Psoas muscle (tissue), 8 donors: Measurements from ENCODE around the gene RIPPLY1. TPM values are rescaled to one million over a fixed set of nuclear protein-coding genes. Genes with fewer than 3 reads are reported as not detected.

ENCODE experiments used
- ATAC-seq, 4 donors: fragments of 200-7000 bp; cut with Tn5 transposase; one replicate each; pipeline ENCODE4 v1.9.1; 2020; ENCODE audit warnings: moderate library complexity in 3 of 4, mild to moderate bottlenecking in 2 of 4
- DNase-seq, 2 donors: peaks; one replicate each; pipeline ENCODE4 v3.0.0-alpha.2; 2020
- H3K27ac ChIP-seq: fragments of 200-600 bp; one replicate; pipeline ENCODE4 v1.8.0; 2022
- H3K27me3 ChIP-seq, 3 donors: fragments of 200-600 bp in 1 of 3; one replicate each; pipeline versions ENCODE4 v1.6.1 to v1.8.0; 2013 to 2022; ENCODE audit warnings: low read length in 2 of 3, mild to moderate bottlenecking in 2 of 3, moderate library complexity in 1 of 3; ENCODE audit not compliant: insufficient read depth in 3 of 3
- H3K36me3 ChIP-seq, 2 donors: fragments of 200-600 bp in 1 of 2; one replicate each; pipeline versions ENCODE4 v1.6.1 to v1.8.0; 2013 to 2022; ENCODE audit warnings: low read depth in 1 of 2, mild to moderate bottlenecking in 1 of 2, moderate library complexity in 1 of 2; ENCODE audit not compliant: insufficient read depth in 1 of 2
- H3K4me1 ChIP-seq: fragments of 200-600 bp; one replicate; pipeline ENCODE4 v1.8.0; 2022
- H3K4me3 ChIP-seq: fragments of 200-600 bp; one replicate; pipeline ENCODE4 v1.8.0; 2022; ENCODE audit warnings: mild to moderate bottlenecking
- H3K9me3 ChIP-seq: fragments of 200-600 bp; one replicate; pipeline ENCODE4 v1.8.0; 2022
- WGBS, 3 donors: extraction: QIAGEN DNeasy Blood & Tissue Kit; methylation state at CpG; one replicate each; pipeline versions ENCODE4 v1.1.6 to v1.1.7; 2013; 5-methylcytosine and 5-hydroxymethylcytosine counted together
- intact Hi-C, 2 donors: fragments of 100-400 bp; cut with DNase I; formaldehyde crosslinking; loops; one replicate each; pipeline versions ENCODE4 v1.11.0 to v1.14.2; 2022
- polyA plus RNA-seq, 3 donors: library from polyadenylated mRNA; stranded (reverse); fragments of 200-250 nt; gene quantifications; one replicate each; pipeline ENCODE4 v1.2.3, GENCODE V29; 2013
- total RNA-seq, 4 donors: library from RNA; stranded (reverse); fragmentation: NEBNext Ultra II Directional in 2 of 4; extraction: Animal tissue kit (Norgen Biotek cat#: 25700) in 2 of 4; gene quantifications; one replicate each; pipeline versions ENCODE4 v1.2.1 to v1.2.4, GENCODE V29; 2021 to 2023
- TF ChIP-seq, protein P1 (sequence below): fragments of 200-600 bp; IDR thresholded peaks from one replicate; pipeline ENCODE4 v1.8.0; 2022; ENCODE audit warnings: antibody characterized with exemption
- donor health status: healthy with polysubstance abuse.
- donor health status: DM: no; HTN: no; CAD: no; lungs with moderate emphysema.
- donor health status: Bipolar disorder and iron deficiency.
- donor health status: healthy.
- donor health status: DM: yes; HTN: yes; CAD: no.
- donor health status: DM: no; HTN: no; CAD: no.
- donor health status: DM: no; HTN: no; CAD: no.
- donor health status: DM: yes; HTN: yes; CAD: no.

Gene RIPPLY1
- total and polyA plus RNA-seq, 7 donors, result 0.08 to 0.36 (median 0.30) TPM; not detected in 2

DNA sequence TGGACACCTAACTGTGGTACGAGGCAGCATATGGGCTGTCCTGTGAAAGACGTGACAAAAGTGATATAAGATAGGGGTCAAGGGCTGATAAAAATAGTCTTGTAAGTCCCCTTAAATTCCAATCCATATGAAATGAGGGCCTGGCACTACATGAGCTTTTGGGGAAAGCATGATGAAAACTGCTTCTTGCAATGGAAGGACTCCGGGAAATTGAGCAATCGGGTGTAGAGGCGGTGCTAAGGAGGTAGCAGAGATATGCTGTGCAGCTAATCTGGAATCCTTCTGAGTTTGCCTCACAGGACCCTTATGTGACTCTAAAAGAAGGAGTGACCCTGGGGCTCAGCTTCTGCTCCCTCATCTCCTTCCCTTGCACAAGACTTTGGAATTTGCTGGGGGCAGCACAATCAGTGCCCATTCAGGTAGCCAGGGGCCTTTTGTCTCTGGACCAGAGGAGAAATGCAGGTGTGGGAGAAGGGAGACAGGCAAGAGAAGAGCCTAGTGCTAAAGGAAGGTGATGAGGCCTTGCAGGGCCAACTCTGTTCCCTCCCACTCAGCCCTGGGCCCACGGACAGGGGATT is 29.9 kb upstream of the RIPPLY1 start:
- no peaks in the 10 kb centered on the region for H3K36me3 ChIP-seq
- H3K27me3 ChIP-seq, result peaks cover 0 to 11% (median 0%) of the 10 kb centered on the region in 3 donors
- TF ChIP-seq, protein P1, sequence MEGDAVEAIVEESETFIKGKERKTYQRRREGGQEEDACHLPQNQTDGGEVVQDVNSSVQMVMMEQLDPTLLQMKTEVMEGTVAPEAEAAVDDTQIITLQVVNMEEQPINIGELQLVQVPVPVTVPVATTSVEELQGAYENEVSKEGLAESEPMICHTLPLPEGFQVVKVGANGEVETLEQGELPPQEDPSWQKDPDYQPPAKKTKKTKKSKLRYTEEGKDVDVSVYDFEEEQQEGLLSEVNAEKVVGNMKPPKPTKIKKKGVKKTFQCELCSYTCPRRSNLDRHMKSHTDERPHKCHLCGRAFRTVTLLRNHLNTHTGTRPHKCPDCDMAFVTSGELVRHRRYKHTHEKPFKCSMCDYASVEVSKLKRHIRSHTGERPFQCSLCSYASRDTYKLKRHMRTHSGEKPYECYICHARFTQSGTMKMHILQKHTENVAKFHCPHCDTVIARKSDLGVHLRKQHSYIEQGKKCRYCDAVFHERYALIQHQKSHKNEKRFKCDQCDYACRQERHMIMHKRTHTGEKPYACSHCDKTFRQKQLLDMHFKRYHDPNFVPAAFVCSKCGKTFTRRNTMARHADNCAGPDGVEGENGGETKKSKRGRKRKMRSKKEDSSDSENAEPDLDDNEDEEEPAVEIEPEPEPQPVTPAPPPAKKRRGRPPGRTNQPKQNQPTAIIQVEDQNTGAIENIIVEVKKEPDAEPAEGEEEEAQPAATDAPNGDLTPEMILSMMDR, result no peak
- no peaks in the 10 kb centered on the region for H3K9me3 ChIP-seq
- intact Hi-C loops, result no loop called here
- H3K27ac ChIP-seq, result peak overlapping the region; percentile 3
- no peak overlapping the region for H3K4me3 ChIP-seq
- ATAC-seq, result peak in 3 of 4 donors; percentile 4 to 26 (median 19)
- no peak for DNase-seq
- no peaks in the 10 kb centered on the region for H3K4me1 ChIP-seq
- 53 to 72% (median 60%) methylated on average over 5 to 6 of the region's 6 CpGs for WGBS, 3 donors

DNA sequence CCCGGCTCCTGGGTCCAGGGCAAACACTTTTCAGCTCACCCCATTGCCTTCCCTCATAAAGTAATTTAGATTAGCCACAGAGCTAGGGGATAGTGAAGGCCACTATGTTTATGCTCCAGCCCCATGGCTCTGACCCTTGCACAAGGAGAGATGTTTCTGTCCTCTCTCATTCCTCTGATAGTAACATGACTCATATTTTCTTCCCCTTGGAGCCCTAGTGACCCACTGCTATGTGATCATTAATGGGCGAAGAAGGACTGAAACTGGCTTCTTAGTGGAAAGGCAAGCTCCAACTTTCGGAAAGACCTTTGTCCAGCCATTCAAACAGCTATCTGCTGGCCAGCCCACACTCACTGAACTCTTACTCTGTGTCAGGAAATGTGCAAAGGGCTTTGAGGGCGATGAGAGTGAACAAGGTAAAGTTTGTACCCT is 29.4 kb upstream of the RIPPLY1 start:
- Histone ChIP-seq H3K27me3 (peaks cover 0 to 8% (median 0%) of the 10 kb centered on the region in 3 donors), H3K27ac (peak overlapping the region; percentile 3), H3K4me3 (no peak overlapping the region), H3K36me3 (no peaks in the 10 kb centered on the region), H3K9me3 (no peaks in the 10 kb centered on the region), H3K4me1 (no peaks in the 10 kb centered on the region)
- no peak for DNase-seq
- ATAC-seq, result peak; percentile 64 to 87 (median 78)
- TF ChIP-seq, protein P1, result no peak
- intact Hi-C loops, result no loop called here
- 61 to 97% (median 78%) methylated on average over 4 of the region's 4 CpGs for WGBS, 3 donors

DNA sequence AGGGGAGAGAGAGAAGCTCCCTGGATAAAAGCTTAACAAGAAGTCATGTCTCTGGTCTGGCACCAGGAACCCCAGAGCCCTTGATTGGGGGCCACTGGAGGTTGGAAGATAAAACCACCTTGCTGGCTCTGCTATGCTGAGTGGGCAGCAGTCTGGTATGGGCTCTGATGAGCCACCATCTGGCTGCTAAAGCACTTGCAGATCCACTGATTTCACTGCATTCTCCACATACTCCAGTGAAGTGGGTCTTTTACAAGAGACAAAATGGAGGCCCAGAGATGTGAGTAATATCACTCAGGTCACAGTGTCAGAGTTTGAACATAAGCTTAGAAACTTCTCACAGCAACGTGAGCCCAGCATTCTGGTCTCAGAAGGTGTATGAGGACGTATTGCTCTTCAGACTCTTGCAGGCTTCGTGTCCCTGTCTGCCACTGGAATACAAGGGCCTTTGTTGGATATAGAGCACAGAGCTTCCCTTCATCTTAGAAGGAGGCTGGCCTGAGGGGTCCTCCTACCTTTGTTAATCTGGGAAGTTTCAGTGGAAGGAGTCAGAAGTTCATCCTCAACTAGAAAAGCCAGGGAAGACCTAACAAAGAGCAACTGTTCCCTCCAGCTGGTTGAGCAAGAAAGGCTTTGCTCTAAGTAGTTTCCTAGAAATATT is 28.8 kb upstream of the RIPPLY1 start:
- WGBS, 3 donors, result 71 to 98% (median 89%) methylated on average over 3 of the region's 3 CpGs
- no peaks in the 10 kb centered on the region for H3K36me3 ChIP-seq
- no peak overlapping the region for H3K4me3 ChIP-seq
- peaks cover 0 to 8% (median 0%) of the 10 kb centered on the region in 3 donors for H3K27me3 ChIP-seq
- H3K9me3 ChIP-seq, result no peaks in the 10 kb centered on the region
- TF ChIP-seq, protein P1, result no peak
- no peak for DNase-seq
- no peak for ATAC-seq
- intact Hi-C loops, result no loop called here
- no peak overlapping the region for H3K27ac ChIP-seq
- H3K4me1 ChIP-seq, result no peaks in the 10 kb centered on the region

DNA sequence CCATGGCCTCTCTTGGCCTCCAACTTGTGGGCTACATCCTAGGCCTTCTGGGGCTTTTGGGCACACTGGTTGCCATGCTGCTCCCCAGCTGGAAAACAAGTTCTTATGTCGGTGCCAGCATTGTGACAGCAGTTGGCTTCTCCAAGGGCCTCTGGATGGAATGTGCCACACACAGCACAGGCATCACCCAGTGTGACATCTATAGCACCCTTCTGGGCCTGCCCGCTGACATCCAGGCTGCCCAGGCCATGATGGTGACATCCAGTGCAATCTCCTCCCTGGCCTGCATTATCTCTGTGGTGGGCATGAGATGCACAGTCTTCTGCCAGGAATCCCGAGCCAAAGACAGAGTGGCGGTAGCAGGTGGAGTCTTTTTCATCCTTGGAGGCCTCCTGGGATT is 25.1 kb upstream of the RIPPLY1 start:
- ATAC-seq, result peak in 2 of 4 donors; percentile 69 to 80
- H3K4me3 ChIP-seq, result no peak overlapping the region
- H3K27me3 ChIP-seq, result peaks cover 0 to 10% (median 0%) of the 10 kb centered on the region in 3 donors
- no peaks in the 10 kb centered on the region for H3K36me3 ChIP-seq
- TF ChIP-seq, protein P1, result no peak
- intact Hi-C loops, result no loop called here
- no peaks in the 10 kb centered on the region for H3K9me3 ChIP-seq
- H3K27ac ChIP-seq, result no peak overlapping the region
- H3K4me1 ChIP-seq, result no peaks in the 10 kb centered on the region
- DNase-seq, result no peak
- WGBS, 3 donors, result 34 to 65% (median 48%) methylated on average over 4 of the region's 4 CpGs
